K562 (cell line): ENCODE results near the gene TIMM22. TPM values are rescaled to one million over a fixed set of nuclear protein-coding genes. Genes with fewer than 3 reads are reported as not detected.

ENCODE experiments used
- ATAC-seq: fragments of 200-7000 bp; cut with Tn5 transposase; 3 replicates; pipeline ENCODE4 v1.9.1; 2020; ENCODE audit warnings: moderate library complexity
- BruUV-seq: library from RNA; stranded (reverse); fragments of 400-500 nt; replicated peaks from 2 replicates; lab custom pipeline; 2021; lab: Mats Ljungman, UMichigan
- CTCF ChIA-PET: fragments of 300-600 bp; formaldehyde crosslinking; extraction: SDS; loops from one replicate; lab custom pipeline; 2021; ENCODE audit warnings: low intra/inter-chr PET ratio; lab: Yijun Ruan, JAX
- POLR2A ChIA-PET: fragments of 300-600, 350-650 bp; sonication (Branson Sonifier 250); formaldehyde crosslinking; extraction: SDS; loops from one replicate; lab custom pipeline; 2021; ENCODE audit warnings: antibody characterized with exemption, inconsistent platforms; lab: Yijun Ruan, JAX
- DNase-seq, 4 experiments: peaks; one replicate each; pipeline versions ENCODE4 v3.0.0 to v3.0.0-alpha.2; 2011 to 2018; ENCODE audit warnings: low spot score in 3 of 4, mixed read lengths in 3 of 4; ENCODE audit errors: extremely low read depth in 1 of 4
- FAIRE-seq: peaks from 2 replicates; lab custom pipeline; 2011; peaks lifted over from hg19 to GRCh38; lab: Jason Lieb, UNC
- H2AFZ ChIP-seq: 2 replicates; pipeline ENCODE4 v1.6.0; 2011; ENCODE audit warnings: low read depth, low read length, control low read depth, inconsistent platforms
- H3K27ac ChIP-seq: fragments of 200-600 bp; 3 replicates; pipeline ENCODE4 v1.8.0; 2011; ENCODE audit warnings: low read depth, mild to moderate bottlenecking, control low read depth, inconsistent platforms, low read length, moderate library complexity, mixed read lengths; ENCODE audit errors: extremely low read depth
- H3K27me3 ChIP-seq, 2 experiments: fragments of 300-600 bp in 1 of 2; 2 replicates in 1 of 2; 3 replicates in 1 of 2; pipeline versions ENCODE4 v1.6.0 to v1.8.0; 2011; ENCODE audit warnings: inconsistent platforms in 2 of 2, low read length in 2 of 2, mild to moderate bottlenecking in 1 of 2, mixed read lengths in 1 of 2, moderate library complexity in 1 of 2; ENCODE audit not compliant: control insufficient read depth in 2 of 2, insufficient read depth in 2 of 2
- H3K36me3 ChIP-seq: fragments of 300-600 bp; 3 replicates; pipeline ENCODE4 v1.8.0; 2011; ENCODE audit warnings: mild to moderate bottlenecking, low read length, inconsistent platforms; ENCODE audit not compliant: control insufficient read depth, insufficient read depth
- H3K4me1 ChIP-seq, 2 experiments: fragments of 200-600 bp in 1 of 2; replicated peaks in 1 of 2; 2 replicates in 1 of 2; 3 replicates in 1 of 2; pipeline versions ENCODE4 v1.5.1 to v1.8.0; 2011; ENCODE audit warnings: inconsistent platforms in 2 of 2, low read length in 2 of 2, mild to moderate bottlenecking in 1 of 2, mixed read lengths in 1 of 2, moderate library complexity in 1 of 2; ENCODE audit not compliant: control insufficient read depth in 2 of 2, insufficient read depth in 2 of 2
- H3K4me2 ChIP-seq: 2 replicates; pipeline ENCODE4 v1.6.1; 2011; ENCODE audit warnings: low read length, control low read depth, inconsistent platforms, mixed read lengths; ENCODE audit not compliant: insufficient read depth
- H3K4me3 ChIP-seq: fragments of 200-600 bp; sonication (generic), shearing (Covaris generic); 2 replicates; pipeline ENCODE4 v1.5.1; 2016; ENCODE audit warnings: control low read depth, inconsistent platforms
- H3K79me2 ChIP-seq: fragments of 200-600 bp; 3 replicates; pipeline ENCODE4 v1.8.0; 2011; ENCODE audit warnings: low read length, inconsistent platforms; ENCODE audit not compliant: control insufficient read depth, insufficient read depth
- H3K9ac ChIP-seq, 2 experiments: 2 replicates each; pipeline versions ENCODE4 v1.6.0 to v1.6.1; 2011; ENCODE audit warnings: low read depth in 2 of 2, low read length in 2 of 2, control low read depth in 1 of 2, inconsistent platforms in 1 of 2, mild to moderate bottlenecking in 1 of 2, mixed read lengths in 1 of 2; ENCODE audit not compliant: insufficient read depth in 1 of 2
- H3K9me1 ChIP-seq: one replicate; pipeline ENCODE4 v1.6.0; 2011; ENCODE audit warnings: inconsistent platforms, mild to moderate bottlenecking, low read length, moderate library complexity; ENCODE audit not compliant: control insufficient read depth, insufficient read depth
- H3K9me3 ChIP-seq: replicated peaks from 2 replicates; pipeline ENCODE4 v1.5.1; 2011; ENCODE audit warnings: low read depth, low read length, inconsistent platforms; ENCODE audit not compliant: control insufficient read depth, insufficient read depth
- H4K20me1 ChIP-seq: replicated peaks from 2 replicates; pipeline ENCODE4 v1.6.1; 2011; ENCODE audit warnings: low read length, inconsistent platforms, mixed read lengths; ENCODE audit not compliant: control insufficient read depth, insufficient read depth
- ATF2 ChIP-seq: sonication (generic); formaldehyde crosslinking; IDR thresholded peaks from 2 replicates; pipeline ENCODE4 v1.8.1; 2022; ENCODE audit warnings: missing genetic modification reagents
- CBFB ChIP-seq: sonication (generic); formaldehyde crosslinking; IDR thresholded peaks from 2 replicates; pipeline ENCODE4 v1.4.0; 2020; ENCODE audit warnings: mild to moderate bottlenecking, missing genetic modification reagents
- CLOCK ChIP-seq: fragments of 250-450 bp; sonication (Bioruptor Pico); IDR thresholded peaks from 2 replicates; pipeline ENCODE4 v1.4.0; 2020; ENCODE audit warnings: mild to moderate bottlenecking, moderate library complexity, borderline replicate concordance
- ILK ChIP-seq: fragments of 450-650 bp; IDR thresholded peaks from 2 replicates; pipeline ENCODE4 v1.6.1; 2016; ENCODE audit warnings: missing genetic modification characterization, low read depth, mild to moderate bottlenecking, missing compliant biosample characterization, moderate library complexity, borderline replicate concordance
- STAT5B ChIP-seq: fragments of 250-450 bp; sonication (Bioruptor Pico); IDR thresholded peaks from 2 replicates; pipeline ENCODE4 v1.8.0; 2021; ENCODE audit warnings: mild to moderate bottlenecking, inconsistent platforms
- TOE1 ChIP-seq, 2 experiments: fragments of 450-650 bp in 1 of 2; sonication (generic) in 1 of 2; formaldehyde crosslinking in 1 of 2; IDR thresholded peaks; 2 replicates each; pipeline versions ENCODE4 v1.7.1 to v1.8.0; 2016 to 2022; ENCODE audit warnings: borderline replicate concordance in 2 of 2, mild to moderate bottlenecking in 2 of 2, antibody characterized with exemption in 1 of 2, inconsistent platforms in 1 of 2, low read depth in 1 of 2, missing genetic modification reagents in 1 of 2, moderate library complexity in 1 of 2
- ZFPM2 ChIP-seq: fragments of 250-450 bp; sonication (Bioruptor Pico); IDR thresholded peaks from 2 replicates; pipeline ENCODE4 v1.5.1; 2022; ENCODE audit warnings: mild to moderate bottlenecking
- ZNF316 ChIP-seq: fragments of 450-650 bp; IDR thresholded peaks from 2 replicates; pipeline ENCODE4 v1.6.1; 2016
- WGBS: fragments of 100-300 bp; shearing (Covaris generic); methylation state at CpG from one replicate; pipeline ENCODE4 v1.1.6; 2016; ENCODE audit warnings: low coverage, mixed read lengths; ENCODE audit not compliant: insufficient coverage; ENCODE audit errors: missing lambda C conversion rate; 5-methylcytosine and 5-hydroxymethylcytosine counted together
- in situ Hi-C: fragments of 300-500 bp; cut with MboI; formaldehyde crosslinking; loops from 4 replicates; pipeline ENCODE4 v1.15.0; 2018; ENCODE audit warnings: inconsistent platforms, mixed read lengths
- intact Hi-C: fragments of 100-400 bp; cut with micrococcal nuclease; formaldehyde crosslinking; loops from 2 replicates; pipeline ENCODE4 v1.14.2; 2022
- polyA plus RNA-seq, 8 experiments: library from polyadenylated mRNA; depleted of rRNA in 4 of 8; stranded (reverse) in 5 of 8; unstranded in 3 of 8; fragments of >200 nt; fragmentation: Nextera tagmentation in 2 of 8; fragmentation: Illumina TruSeq in 1 of 8; extraction: Ambion mirVana in 2 of 8; extraction: Trizol in 1 of 8; gene quantifications; 2 replicates each; pipeline versions ENCODE4 v1.2.1 to v1.2.3, GENCODE V29; 2011 to 2014; ENCODE audit warnings: inconsistent platforms in 1 of 8, missing spikeins in 1 of 8
- total RNA-seq, 7 experiments: library from RNA; depleted of rRNA in 6 of 7; stranded (reverse); fragments of >200 nt in 6 of 7; fragmentation: Illumina TruSeq in 2 of 7; extraction: Trizol in 2 of 7; gene quantifications; 2 replicates each; pipeline versions ENCODE4 v1.2.1 to v1.2.3, GENCODE V29; 2011 to 2021; ENCODE audit warnings: low replicate concordance in 1 of 7

TIMM22 gene
- total and polyA plus RNA-seq, 9 of the 15 experiments (the other 6 are each of a cell fraction or from before 2014, with no cell fraction given), result 5.9 to 14.1 (median 10.3) TPM

- H3K27me3 ChIP-seq, result peaks cover 21 to 69% of the 10 kb centered on the region in 2 experiments; a peak in 4 of 5 replicates
- no TSS peak for BruUV-seq
- H3K36me3 ChIP-seq, result no peaks in the 10 kb centered on the region
- TF ChIP-seq CLOCK (CRISPR knock-in tag) (no peak), TOE1 (IDR thresholded peaks at IDR 0.05; ENCODE audit: borderline replicate concordance) (no peak), TOE1 (CRISPR knock-in tag; IDR thresholded peaks at IDR 0.05; ENCODE audit: borderline replicate concordance, low read depth) (no peak), ILK (no peak), CBFB (CRISPR knock-in tag) (no peak), ZFPM2 (CRISPR knock-in tag) (no peak), STAT5B (CRISPR knock-in tag) (no peak), ATF2 (CRISPR knock-in tag) (no peak), ZNF316 (no peak)
- H3K9ac ChIP-seq, result no peak overlapping the region
- no peaks in the 10 kb centered on the region for H3K79me2 ChIP-seq
- no peaks in the 10 kb centered on the region for H3K9me3 ChIP-seq
- H3K9me1 ChIP-seq, result no peaks in the 10 kb centered on the region
- no peaks in the 10 kb centered on the region for H4K20me1 ChIP-seq
- WGBS, result 3% methylated on average over 19 of the region's 19 CpGs
- no peak overlapping the region for H3K27ac ChIP-seq
- peaks cover 0 to 11% of the 10 kb centered on the region in 2 experiments; a peak in 2 of 5 replicates for H3K4me1 ChIP-seq
- ChIA-PET CTCF (no interaction called here), POLR2A (no interaction called here)
- no peak for ATAC-seq
- FAIRE-seq, result no peak
- intact Hi-C loops, result no loop called here
- DNase-seq, result no peak
- H3K4me3 ChIP-seq, result no peak overlapping the region
- H3K4me2 ChIP-seq, result no peak overlapping the region
- no peak overlapping the region for H2AFZ ChIP-seq
- in situ Hi-C loops, result no loop called here
Measured at GRCh38 chr17:1037238-1037879, 40.4 kb downstream of the TIMM22 start.
